Epithelial cell of esophagus (primary cell): Measurements from ENCODE around the gene CTNND1.
"Not testable (repeated sequence)": the region's sequence is repeated elsewhere in the genome, so short reads cannot be mapped to it uniquely, and the experiment has no call there.

Source experiments
- DNase-seq: peaks from one replicate; pipeline ENCODE4 v3.0.0; 2010; ENCODE audit warnings: low read depth
- H3K4me3 ChIP-seq: 2 replicates; pipeline ENCODE4 v1.5.1; 2011; ENCODE audit warnings: mild to moderate bottlenecking, low read length, control low read depth
- TF ChIP-seq, protein P1 (sequence below): IDR thresholded peaks from 2 replicates; pipeline ENCODE4 v1.5.1; 2011; ENCODE audit warnings: low read depth, mild to moderate bottlenecking, low read length, control low read depth, inconsistent platforms; ENCODE audit not compliant: insufficient read depth; ENCODE audit errors: missing control alignments

The CTNND1 gene

DNA sequence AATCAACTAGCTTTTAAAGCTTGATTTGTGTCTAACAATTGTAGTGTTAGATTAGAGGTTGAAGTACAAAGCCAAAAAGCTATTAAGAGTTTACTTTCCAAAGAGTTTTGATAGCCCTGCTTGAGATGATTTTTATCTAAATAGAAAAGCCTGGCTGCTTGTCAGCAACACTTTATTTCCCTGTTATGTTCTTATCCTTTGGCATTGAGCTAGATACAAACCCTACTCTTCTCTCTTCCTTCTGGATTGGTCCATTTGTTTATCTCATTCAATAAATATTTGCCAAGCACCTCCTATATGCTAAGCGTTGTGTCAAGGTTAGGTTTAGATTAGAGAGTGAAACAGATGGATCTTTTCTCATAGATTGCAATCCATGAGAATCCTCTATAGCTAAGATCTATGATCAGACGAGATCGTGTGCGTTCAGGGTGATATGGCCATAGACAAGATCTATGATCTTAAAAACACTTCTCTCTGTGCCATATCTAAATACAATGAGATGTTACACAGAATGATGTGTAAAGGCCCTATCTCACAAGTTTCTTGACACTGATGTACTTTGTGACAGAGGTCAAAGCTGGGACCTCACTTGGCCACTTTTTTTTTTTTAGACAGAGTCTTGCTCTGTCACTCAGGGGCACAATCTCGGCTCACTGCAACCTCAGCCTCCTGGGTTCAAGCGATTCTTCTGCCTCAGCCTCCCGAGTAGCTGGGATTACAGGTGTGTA lies 57.8 kb downstream of the CTNND1 start:
- H3K4me3 ChIP-seq: no peak overlapping the region
- no peak for DNase-seq
- TF ChIP-seq, protein P1, sequence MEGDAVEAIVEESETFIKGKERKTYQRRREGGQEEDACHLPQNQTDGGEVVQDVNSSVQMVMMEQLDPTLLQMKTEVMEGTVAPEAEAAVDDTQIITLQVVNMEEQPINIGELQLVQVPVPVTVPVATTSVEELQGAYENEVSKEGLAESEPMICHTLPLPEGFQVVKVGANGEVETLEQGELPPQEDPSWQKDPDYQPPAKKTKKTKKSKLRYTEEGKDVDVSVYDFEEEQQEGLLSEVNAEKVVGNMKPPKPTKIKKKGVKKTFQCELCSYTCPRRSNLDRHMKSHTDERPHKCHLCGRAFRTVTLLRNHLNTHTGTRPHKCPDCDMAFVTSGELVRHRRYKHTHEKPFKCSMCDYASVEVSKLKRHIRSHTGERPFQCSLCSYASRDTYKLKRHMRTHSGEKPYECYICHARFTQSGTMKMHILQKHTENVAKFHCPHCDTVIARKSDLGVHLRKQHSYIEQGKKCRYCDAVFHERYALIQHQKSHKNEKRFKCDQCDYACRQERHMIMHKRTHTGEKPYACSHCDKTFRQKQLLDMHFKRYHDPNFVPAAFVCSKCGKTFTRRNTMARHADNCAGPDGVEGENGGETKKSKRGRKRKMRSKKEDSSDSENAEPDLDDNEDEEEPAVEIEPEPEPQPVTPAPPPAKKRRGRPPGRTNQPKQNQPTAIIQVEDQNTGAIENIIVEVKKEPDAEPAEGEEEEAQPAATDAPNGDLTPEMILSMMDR: no peak

DNA sequence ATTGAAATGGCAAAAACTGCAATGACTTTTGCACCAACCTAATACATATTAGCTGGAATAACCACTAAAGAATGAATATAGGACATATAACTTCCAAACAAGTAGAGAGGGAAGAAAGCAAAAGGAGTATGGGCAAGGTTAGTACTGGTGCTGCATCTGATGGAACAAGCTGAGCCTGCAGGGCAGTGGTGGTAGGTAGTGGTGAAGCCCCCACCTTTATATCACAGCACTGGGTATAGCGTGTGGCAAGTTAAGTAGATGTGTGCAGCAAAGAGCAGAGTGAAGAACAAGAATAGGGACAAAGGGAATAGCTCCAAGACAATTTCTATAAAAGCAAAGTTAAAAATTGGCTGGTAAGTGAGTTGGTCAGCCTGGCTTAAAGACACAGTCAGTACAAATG lies 62.3 kb downstream of the CTNND1 start:
- no peak overlapping the region for H3K4me3 ChIP-seq
- TF ChIP-seq, protein P1: no peak
- no peak for DNase-seq

DNA sequence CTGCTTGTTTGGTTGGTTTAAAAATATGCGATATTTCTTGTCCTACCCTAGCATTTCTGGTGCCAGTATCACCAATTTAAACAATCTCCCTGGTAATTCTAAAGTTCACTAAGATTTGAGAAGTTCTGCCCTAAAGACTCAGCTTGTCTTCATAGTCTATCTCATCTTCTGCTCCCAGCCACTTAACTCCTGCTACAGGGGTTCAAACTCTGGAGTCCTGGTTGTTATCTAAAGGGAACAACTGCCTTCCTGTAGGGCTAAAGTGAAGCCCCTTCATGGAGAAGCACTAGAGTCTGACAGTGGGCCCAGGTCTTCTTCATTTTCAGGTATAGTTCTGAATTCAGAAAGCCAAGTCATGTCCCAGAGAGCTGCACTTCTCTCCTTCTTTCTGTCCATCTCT lies 73.2 kb downstream of the CTNND1 start:
- no peak for DNase-seq
- TF ChIP-seq, protein P1: no peak
- no peak overlapping the region for H3K4me3 ChIP-seq

DNA sequence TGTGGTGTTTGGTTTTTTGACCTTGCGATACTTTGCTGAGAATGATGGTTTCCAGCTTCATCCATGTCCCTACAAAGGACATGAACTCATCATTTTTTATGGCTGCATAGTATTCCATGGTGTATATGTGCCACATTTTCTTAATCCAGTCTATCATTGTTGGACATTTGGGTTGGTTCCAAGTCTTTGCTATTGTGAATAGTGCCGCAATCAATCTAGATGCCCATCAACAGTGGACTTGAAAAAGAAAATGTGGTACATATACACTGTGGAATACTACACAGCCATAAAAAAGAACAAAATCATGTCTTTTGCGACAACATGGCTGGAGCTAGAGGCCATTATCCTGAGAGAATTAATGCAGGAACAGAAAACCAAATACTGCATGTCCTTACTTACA lies 77.0 kb downstream of the CTNND1 start:
- H3K4me3 ChIP-seq, DNase-seq: not testable (repeated sequence)

DNA sequence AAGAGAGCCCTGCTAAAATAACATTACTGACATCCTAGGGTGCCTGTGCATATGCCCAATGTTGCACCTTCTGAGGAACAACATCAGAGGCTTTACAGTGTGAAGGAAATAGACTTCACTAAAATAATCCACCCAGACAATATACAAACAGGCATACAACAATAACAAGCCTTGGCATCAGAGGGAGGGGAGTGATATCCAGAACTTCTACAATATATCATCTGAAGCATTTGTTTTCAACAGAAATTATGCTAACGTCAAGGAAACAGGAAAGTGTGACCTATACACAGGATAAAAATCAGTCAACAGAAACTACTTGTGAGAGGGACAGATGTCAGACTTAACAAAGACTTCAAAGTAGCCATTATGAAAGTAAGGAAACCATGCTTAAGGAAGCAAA lies 81.3 kb downstream of the CTNND1 start:
- TF ChIP-seq, protein P1: no peak
- no peak for DNase-seq
- no peak overlapping the region for H3K4me3 ChIP-seq

DNA sequence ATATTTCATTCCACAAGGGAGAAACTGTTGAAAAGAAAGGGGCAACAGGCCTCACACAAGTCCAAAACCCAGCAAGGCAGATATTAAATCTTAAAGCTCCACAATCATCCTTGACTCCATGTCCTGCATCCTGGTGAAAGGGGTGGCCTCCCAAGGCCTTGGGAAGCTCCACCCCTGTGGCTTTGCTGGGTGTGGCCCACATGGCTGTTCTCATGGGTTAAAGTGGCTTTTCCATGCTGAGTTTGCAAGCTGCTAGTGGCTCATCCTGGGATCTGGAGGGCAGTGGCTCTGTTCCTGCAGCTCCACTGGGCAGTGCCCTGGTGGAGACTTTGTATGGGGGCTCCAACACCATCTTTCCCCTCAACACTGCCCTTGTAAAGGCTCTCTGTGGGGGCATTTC lies 106.4 kb downstream of the CTNND1 start:
- no peak for DNase-seq
- no peak overlapping the region for H3K4me3 ChIP-seq
- TF ChIP-seq, protein P1: no peak

DNA sequence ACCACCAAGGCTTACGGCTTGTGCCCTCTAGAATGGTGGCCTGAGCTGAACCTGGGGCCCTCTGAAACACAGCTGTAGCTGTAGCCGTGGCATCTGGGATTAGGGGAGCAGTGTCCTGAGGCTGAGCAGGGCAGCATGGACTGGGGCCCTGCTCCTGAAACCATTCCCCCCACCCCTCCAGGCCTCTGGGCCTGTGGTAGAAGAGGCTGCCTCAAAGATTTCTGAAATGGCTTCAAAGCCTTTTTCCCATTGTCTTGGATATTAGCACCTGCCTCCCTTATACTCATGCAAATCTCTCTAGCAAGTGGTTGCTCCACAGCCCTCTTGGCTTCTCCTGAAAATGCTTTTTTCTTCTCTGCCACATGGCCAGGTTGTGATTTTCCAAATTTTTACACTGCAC lies 106.9 kb downstream of the CTNND1 start:
- DNase-seq: no peak
- no peak overlapping the region for H3K4me3 ChIP-seq
- TF ChIP-seq, protein P1: no peak
